Esophagus (tissue), 2 donors: ENCODE measurements around the gene EPS8L2. TPM values are rescaled to one million over a fixed set of nuclear protein-coding genes. Genes with fewer than 3 reads are reported as not detected.

ENCODE experiments used
- H3K27ac ChIP-seq, 2 donors: one replicate each; pipeline ENCODE4 v1.5.1; 2013; ENCODE audit warnings: low read depth in 2 of 2, mild to moderate bottlenecking in 2 of 2, inconsistent platforms in 1 of 2, low read length in 1 of 2, moderate library complexity in 1 of 2
- H3K27me3 ChIP-seq, 2 donors: one replicate each; pipeline ENCODE4 v1.6.1; 2013; ENCODE audit warnings: low read length in 2 of 2, control low read depth in 1 of 2, mild to moderate bottlenecking in 1 of 2; ENCODE audit not compliant: insufficient read depth in 2 of 2, control insufficient read depth in 1 of 2
- H3K36me3 ChIP-seq, 2 donors: one replicate each; pipeline ENCODE4 v1.6.1; 2013; ENCODE audit warnings: low read length in 1 of 2; ENCODE audit not compliant: control insufficient read depth in 2 of 2, insufficient read depth in 2 of 2
- H3K4me1 ChIP-seq, 2 donors: one replicate each; pipeline ENCODE4 v1.6.1; 2013; ENCODE audit warnings: low read length in 1 of 2; ENCODE audit not compliant: control insufficient read depth in 2 of 2, insufficient read depth in 2 of 2
- H3K4me3 ChIP-seq, 2 donors: one replicate each; pipeline ENCODE4 v1.5.1; 2013; ENCODE audit warnings: low read length in 2 of 2, mild to moderate bottlenecking in 2 of 2, low read depth in 1 of 2, moderate library complexity in 1 of 2
- H3K9me3 ChIP-seq, 2 donors: one replicate each; pipeline ENCODE4 v1.6.1; 2013; ENCODE audit warnings: mild to moderate bottlenecking in 2 of 2, low read depth in 1 of 2, low read length in 1 of 2, moderate library complexity in 1 of 2; ENCODE audit not compliant: control insufficient read depth in 2 of 2, insufficient read depth in 1 of 2
- WGBS, 2 donors: extraction: QIAGEN DNeasy Blood & Tissue Kit; methylation state at CpG; one replicate each; pipeline ENCODE4 v1.1.7; 2013; 5-methylcytosine and 5-hydroxymethylcytosine counted together
- polyA plus RNA-seq, 2 donors: library from polyadenylated mRNA; stranded (reverse); fragments of 200-250 nt; gene quantifications; one replicate each; pipeline ENCODE4 v1.2.3, GENCODE V29; 2013
- donor health status: healthy with polysubstance abuse.
- donor health status: Bipolar disorder and iron deficiency.

Gene EPS8L2
- polyA plus RNA-seq = 100 to 1,000 TPM; 254 to 440 TPM

DNA sequence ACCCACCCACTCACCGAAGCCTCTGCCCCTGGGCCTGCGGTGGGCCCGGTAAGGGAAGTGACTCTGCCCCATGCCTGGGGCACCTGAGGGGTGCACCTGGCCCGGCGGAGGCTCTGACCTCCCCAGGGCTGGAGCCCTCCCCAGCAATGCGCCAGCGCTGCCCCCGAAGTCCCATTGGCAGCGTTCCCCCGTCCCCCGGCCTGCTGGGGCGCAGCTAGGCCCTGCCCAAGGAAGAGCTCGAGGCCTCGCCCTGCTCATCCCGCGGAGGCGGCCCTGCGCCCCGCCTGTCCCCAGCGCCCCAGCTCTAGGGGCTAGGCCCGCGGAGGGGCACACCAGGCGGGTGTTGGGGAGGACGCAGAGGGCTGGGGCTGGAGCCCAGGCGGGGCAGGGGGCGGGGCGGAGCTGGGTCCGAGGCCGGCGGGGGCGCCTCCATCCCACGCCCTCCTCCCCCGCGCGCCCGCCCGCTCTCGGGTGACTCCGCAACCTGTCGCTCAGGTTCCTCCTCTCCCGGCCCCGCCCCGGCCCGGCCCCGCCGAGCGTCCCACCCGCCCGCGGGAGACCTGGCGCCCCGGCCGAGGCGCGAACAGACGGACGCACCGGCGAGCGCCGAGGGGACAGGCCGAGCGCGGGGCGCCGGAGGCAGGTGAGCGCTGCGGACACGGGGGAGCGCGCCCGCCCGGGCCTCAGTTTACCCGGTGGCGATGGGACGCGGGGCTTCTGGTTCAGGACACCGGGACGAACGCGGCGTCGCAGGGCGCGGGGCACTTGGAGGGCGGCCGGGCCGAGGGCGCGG is at the start of gene EPS8L2:
Gene EPS8L2, plus strand, starts transcription at position 586 of the 793 bp plus-strand sequence. CDS start 3,177 bp downstream, outside the sequence.
- peak within 1 kb of the TSS; percentile 58 to 85 for H3K4me3 ChIP-seq
- WGBS, 2 donors = 6 to 9% methylated on average over 53 to 90 of the region's 90 CpGs
- peaks cover 0 to 2% of the 10 kb centered on the region in 2 donors for H3K9me3 ChIP-seq
- H3K36me3 ChIP-seq = peaks cover 0 to 25% of the 10 kb centered on the region in 2 donors
- peaks cover 6 to 37% of the 10 kb centered on the region in 2 donors for H3K4me1 ChIP-seq
- no peaks in the 10 kb centered on the region for H3K27me3 ChIP-seq
- peak within 1 kb of the TSS; percentile 91 to 97 for H3K27ac ChIP-seq

DNA sequence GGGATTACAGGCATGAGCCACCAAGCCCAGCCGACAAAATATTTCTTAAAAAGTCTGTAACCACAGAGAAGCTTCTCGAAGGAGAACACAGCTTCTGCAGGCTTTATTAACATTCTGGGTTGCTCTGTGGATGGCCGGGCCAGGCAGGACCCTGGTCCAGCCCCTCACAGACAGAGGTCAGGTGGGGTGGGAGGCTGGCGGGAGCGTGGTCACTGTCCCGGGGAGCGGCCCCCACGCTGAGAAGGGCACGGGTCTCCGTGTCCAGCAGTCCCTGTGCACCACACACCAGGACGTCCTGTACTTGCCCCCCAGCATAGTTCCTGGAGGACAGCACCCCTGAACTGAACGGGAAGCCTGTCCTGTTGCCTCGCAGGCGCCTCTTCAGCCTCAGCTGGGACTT is 49.6 kb upstream of the EPS8L2 start:
- no peaks in the 10 kb centered on the region for H3K9me3 ChIP-seq
- no peaks in the 10 kb centered on the region for H3K4me1 ChIP-seq
- H3K27me3 ChIP-seq = no peaks in the 10 kb centered on the region
- no peak overlapping the region for H3K27ac ChIP-seq
- peaks cover 0 to 30% of the 10 kb centered on the region in 2 donors for H3K36me3 ChIP-seq
- 89 to 94% methylated on average over 14 of the region's 14 CpGs for WGBS, 2 donors
- no peak overlapping the region for H3K4me3 ChIP-seq

DNA sequence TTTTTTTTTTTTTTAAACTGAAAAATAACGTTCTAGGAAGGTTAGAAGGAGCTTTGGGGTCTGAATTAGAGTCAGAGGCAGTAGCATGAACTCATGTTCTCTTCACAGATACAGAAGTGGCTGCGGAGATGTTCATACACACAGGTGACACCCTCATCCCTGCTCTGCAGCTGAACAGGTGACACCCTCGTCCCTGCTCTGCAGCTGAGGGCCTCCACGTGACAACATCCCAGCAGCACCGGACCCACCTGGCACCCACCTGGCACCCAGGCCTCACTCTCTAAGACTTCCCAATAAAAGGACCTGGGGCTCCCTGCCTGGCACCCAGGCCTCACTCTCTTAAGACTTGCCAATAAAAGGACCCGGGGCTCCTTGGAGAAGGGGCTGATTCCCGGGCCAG is 49.2 kb upstream of the EPS8L2 start:
- Histone ChIP-seq H3K4me3 (no peak overlapping the region), H3K4me1 (no peaks in the 10 kb centered on the region), H3K27me3 (no peaks in the 10 kb centered on the region), H3K27ac (no peak overlapping the region), H3K9me3 (no peaks in the 10 kb centered on the region), H3K36me3 (peaks cover 0 to 31% of the 10 kb centered on the region in 2 donors)
- 80 to 88% methylated on average over 7 of the region's 7 CpGs for WGBS, 2 donors

DNA sequence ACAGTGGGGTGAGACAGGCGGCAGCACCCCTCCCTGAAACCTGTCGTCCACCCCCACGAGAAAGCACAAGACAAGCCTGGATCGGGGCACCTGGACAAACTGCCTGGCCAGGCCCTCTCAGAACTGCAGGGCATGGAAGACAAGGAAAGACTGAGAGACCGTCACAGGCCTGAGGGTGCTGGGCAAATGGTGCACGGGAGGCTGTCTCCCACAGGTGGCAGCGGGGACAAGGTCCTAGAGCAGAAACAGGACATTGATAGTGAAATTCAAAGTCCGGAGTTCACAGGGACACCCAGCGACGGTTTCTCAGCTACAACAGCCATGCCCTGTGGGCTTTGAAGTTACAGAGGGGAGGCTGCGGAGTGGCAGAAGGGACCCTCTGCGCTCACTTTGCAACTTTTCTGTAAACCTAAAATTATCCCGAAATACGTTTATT is 48.3 kb upstream of the EPS8L2 start:
- H3K4me3 ChIP-seq = no peak overlapping the region
- H3K27ac ChIP-seq = no peak overlapping the region
- H3K36me3 ChIP-seq = peaks cover 0 to 31% of the 10 kb centered on the region in 2 donors
- no peaks in the 10 kb centered on the region for H3K27me3 ChIP-seq
- H3K9me3 ChIP-seq = no peaks in the 10 kb centered on the region
- WGBS, 2 donors = 68 to 78% methylated on average over 14 of the region's 14 CpGs
- no peaks in the 10 kb centered on the region for H3K4me1 ChIP-seq

DNA sequence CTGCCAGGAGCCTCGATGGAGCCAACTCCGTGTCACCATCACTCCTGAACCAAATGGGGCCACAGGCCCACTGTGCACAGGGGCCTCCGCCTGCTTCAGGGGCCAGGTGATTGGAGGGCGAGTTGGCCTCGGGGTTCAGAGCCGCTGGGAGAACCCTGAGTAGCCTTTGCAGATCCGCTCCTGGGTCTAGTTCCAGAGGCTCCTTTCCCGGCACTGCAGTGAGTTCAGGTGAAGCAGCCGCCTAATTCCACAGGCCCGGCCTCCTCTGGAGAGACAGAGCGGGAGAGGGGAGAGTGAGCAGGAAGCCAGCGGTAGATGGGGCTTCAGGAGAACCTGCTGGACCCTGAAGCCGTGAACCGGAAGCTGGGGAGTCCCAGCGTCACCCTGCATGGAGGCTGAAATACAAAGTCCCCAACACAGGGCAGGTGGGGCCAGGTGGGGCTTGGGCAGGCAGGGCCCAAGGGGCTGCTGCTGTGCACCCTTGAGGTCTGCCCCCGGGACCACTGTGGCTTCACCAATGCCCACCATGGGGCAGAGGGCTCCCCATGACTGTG is 46.4 kb upstream of the EPS8L2 start:
- Histone ChIP-seq H3K9me3 (no peaks in the 10 kb centered on the region), H3K4me1 (no peaks in the 10 kb centered on the region), H3K36me3 (peaks cover 0 to 31% of the 10 kb centered on the region in 2 donors), H3K27me3 (no peaks in the 10 kb centered on the region), H3K4me3 (no peak overlapping the region), H3K27ac (no peak overlapping the region)
- 87 to 89% methylated on average over 16 of the region's 16 CpGs for WGBS, 2 donors

DNA sequence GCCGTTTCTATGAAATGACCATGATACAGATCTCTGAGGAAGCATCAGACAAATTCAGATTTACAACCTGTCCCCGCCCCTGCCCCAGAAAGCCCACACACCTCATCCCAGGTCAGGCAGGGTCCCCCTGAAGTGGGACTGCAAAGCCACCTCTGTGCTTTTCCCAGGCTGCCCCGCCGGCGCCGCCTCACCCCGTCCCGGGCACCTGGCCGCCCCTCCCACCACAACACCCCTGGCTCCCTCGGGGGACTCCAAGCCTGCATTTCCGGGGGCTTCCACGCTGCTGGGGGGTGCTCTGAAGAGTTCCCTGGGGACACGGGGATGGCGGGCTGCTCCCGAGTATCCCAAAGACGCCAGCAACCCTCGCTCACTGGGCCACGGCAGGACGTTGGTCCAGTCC is 45.8 kb upstream of the EPS8L2 start:
- Histone ChIP-seq H3K4me3 (no peak overlapping the region), H3K4me1 (no peaks in the 10 kb centered on the region), H3K9me3 (no peaks in the 10 kb centered on the region), H3K36me3 (peaks cover 0 to 30% of the 10 kb centered on the region in 2 donors), H3K27ac (no peak overlapping the region), H3K27me3 (no peaks in the 10 kb centered on the region)
- WGBS, 2 donors = 88 to 90% methylated on average over 19 of the region's 19 CpGs

DNA sequence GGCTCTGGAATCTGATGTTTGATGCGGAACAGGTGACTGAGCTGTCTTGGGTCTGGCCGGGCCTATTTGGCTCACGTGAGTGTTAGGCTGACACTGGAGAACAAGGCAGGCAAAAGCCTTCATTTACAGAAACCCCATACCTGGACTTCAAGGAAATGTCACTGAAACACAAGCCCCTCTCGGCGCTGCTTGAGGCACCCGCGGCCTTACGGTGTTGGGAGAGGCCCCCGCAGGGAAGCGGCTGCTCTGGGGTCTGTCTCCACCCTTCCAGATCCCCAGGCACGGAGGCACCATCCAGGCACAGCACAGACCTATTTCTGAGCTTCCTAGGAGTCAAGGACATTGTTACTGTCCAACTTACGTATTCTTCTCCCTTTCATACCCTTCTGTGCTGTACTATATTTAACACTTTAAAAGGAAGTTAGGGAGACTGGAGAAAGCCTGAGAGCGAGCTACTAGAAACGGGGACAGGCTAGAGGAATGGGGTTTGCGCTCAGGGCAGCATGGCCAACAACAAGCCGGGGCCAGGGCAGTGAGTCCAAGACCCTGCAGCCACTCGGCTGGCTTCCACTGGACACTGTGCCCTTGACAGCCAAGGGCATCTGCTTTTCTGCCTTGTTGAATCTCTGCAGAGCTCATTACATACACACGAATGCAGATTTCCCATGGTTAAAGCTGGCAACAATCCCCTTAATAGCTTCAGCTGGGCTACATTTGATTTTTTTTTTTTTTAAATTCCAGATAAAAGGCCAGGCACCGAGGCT is 45.2 kb upstream of the EPS8L2 start:
- no peaks in the 10 kb centered on the region for H3K9me3 ChIP-seq
- no peak overlapping the region for H3K4me3 ChIP-seq
- no peak overlapping the region for H3K27ac ChIP-seq
- 93 to 94% methylated on average over 19 of the region's 19 CpGs for WGBS, 2 donors
- peaks cover 3 to 4% of the 10 kb centered on the region in 2 donors for H3K4me1 ChIP-seq
- no peaks in the 10 kb centered on the region for H3K27me3 ChIP-seq
- H3K36me3 ChIP-seq = peaks cover 0 to 31% of the 10 kb centered on the region in 2 donors

DNA sequence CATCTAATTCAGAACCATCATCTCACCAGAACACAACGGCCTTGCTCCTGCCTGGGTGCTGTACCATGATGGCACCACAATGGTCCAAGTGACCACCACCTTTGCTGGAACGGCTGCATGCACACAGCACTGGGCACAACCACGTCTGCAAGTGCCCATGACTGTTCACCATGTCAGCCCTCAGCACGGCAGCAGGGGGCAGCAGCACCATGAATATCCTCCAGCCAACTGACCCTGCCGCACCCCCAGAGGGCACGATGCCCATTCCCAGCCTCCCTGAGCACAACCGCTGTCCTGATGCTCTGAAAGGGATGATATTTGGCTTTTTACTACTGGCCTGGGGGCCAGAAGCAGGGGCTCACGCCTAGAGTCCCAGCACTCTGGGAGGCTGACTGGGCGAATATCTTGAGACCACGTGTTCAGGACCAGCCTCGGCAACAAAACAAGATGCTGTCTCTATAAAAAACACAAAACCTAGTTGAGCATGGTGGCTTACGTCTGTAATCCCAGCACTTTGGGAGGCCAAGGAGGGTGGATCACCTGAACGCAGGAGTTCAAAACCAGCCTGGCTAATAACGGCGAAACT is 43.2 kb upstream of the EPS8L2 start:
- no peaks in the 10 kb centered on the region for H3K9me3 ChIP-seq
- no peak overlapping the region for H3K4me3 ChIP-seq
- peaks cover 3 to 6% of the 10 kb centered on the region in 2 donors for H3K4me1 ChIP-seq
- no peaks in the 10 kb centered on the region for H3K27me3 ChIP-seq
- no peak overlapping the region for H3K27ac ChIP-seq
- 57 to 61% methylated on average over 15 of the region's 15 CpGs for WGBS, 2 donors
- H3K36me3 ChIP-seq = peaks cover 0 to 30% of the 10 kb centered on the region in 2 donors

DNA sequence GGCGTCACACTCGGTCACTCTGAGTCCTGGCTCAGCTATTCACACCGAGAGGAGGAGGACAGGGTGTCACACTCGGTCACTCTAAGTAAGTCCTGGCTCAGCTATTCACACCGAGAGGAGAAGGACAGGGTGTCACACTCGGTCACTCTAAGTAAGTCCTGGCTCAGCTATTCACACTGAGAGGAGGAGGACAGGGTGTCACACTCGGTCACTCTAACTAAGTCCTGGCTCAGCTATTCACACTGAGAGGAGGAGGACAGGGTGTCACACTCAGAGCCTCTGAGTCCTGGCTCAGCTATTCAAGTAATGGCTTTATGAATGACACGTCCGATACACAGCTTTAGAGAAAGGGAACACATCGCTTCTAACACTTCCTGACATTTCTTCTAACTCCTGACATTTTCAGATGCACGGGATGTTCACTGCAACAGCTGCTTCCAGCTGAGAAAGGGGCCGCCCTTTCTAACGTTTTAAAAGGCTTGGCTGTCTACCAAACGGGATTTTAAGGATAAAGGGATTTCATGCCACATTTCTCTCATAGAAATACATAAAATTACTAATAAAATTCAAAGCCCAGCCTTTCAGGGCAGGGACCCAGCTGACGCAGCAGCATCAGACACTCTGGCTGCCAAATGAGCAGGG is 40.8 kb upstream of the EPS8L2 start:
- Histone ChIP-seq H3K4me1 (peaks cover 3 to 6% of the 10 kb centered on the region in 2 donors), H3K27me3 (no peaks in the 10 kb centered on the region), H3K36me3 (peaks cover 0 to 22% of the 10 kb centered on the region in 2 donors), H3K9me3 (no peaks in the 10 kb centered on the region), H3K4me3 (no peak overlapping the region), H3K27ac (peak overlapping the region; percentile 15 to 80)
- WGBS, 2 donors = 58 to 73% methylated on average over 15 of the region's 15 CpGs
